Measurements from ENCODE around the gene SLC5A7. TPM values are rescaled to one million over a fixed set of nuclear protein-coding genes. Genes with fewer than 3 reads are reported as not detected.

Gene SLC5A7
- total RNA-seq (not detected in 2 replicates), polyA plus RNA-seq (not detected in 2 replicates), polyA minus RNA-seq (not detected in 2 replicates), Bru-seq, nascent RNA (not detected), BruChase-seq, experiment 1, labeled RNA remaining after a 6-hour chase (not detected), BruChase-seq, experiment 2, labeled RNA remaining after a 2-hour chase (not detected)
- polyA plus RNA-seq (2011; cell fraction: cytosol; rRNA removed) = not detected in 2 replicates
- polyA plus RNA-seq (2011; cell fraction: nucleus; rRNA removed) = not detected in 2 replicates
- polyA plus RNA-seq (2012) = not detected in 2 replicates
- not detected for polyA minus RNA-seq (2011; cell fraction: cytosol; rRNA and poly(A)+ RNA removed)
- not detected in 2 replicates for polyA minus RNA-seq (2011; cell fraction: nucleus; rRNA and poly(A)+ RNA removed)
- long read RNA-seq = 0 reads

DNA sequence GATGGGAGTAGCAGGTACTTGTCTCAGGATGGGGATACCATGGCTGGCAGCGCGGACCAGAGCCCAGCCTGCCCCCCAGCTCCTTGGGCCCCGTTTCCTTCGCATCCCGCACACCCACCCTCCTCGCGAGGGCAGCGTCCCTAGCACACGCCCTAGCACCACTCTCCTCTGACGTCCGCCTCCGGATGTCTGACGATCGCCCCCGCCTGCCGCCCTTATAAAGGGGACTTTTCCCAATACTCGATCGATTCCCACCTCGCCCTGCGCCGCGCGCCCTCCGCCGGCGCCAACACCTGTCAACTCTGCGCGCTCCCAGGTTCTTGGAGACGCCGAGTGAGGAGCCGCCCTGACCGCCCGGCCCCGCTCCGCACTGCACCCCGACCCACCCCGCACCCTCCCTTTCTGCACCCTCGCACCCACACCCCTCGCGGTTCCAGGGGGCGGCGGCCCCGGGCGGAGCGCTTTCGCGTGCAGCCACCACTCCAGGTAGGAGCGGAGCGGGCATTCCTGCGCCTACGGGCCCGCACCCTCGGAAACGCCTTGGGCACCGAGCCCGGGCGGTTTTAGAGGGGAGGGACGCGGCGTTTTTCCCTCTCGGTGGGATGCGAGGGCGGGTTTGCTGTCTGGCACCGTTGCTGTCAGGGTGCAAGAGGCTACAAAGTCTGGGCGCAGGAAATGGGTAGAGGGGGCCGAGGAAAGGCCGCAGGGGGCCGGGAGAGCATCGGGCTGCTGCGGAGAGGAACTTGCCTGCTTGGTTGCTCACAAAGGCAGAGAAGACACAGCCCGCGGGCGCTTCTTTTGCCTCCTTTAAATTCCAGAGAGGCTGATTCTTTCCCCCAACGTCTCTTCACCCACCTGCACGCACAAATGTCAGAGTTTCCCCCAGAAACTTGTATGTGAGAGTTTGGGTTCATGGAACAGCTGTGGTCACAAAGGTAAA is at the start of gene SLC5A7:
Gene SLC5A7, plus strand, starts transcription at position 247 of the 940 bp plus-strand sequence. CDS start 1,632 bp downstream, outside the sequence.
- H3K27ac ChIP-seq (ENCODE audit: insufficient read depth, low read depth, low read length) = no peak within 1 kb of the TSS
- no peaks in the 10 kb centered on the region for H4K20me1 ChIP-seq (replicated peaks; ENCODE audit: control insufficient read depth, extremely low read depth, insufficient read depth, low read length)
- H3K9me3 ChIP-seq (replicated peaks; ENCODE audit: control insufficient read depth, insufficient read depth, low read length) = no peaks in the 10 kb centered on the region
- intact Hi-C loops (cut with micrococcal nuclease) (no loop called here), dilution Hi-C loops (cut with MboI; ENCODE audit: extremely low pct_ligation_motif_present, low sequenced_read_pairs) (no loop called here)
- no peak within 1 kb of the TSS for H2AFZ ChIP-seq (ENCODE audit: low read depth, low read length)
- DNase-seq (ENCODE audit: low read depth, low spot score) = no peak
- H3K9ac ChIP-seq (replicated peaks; ENCODE audit: extremely low read depth, insufficient read depth, low read length) = no peak within 1 kb of the TSS
- no peak within 1 kb of the TSS for H3K4me3 ChIP-seq (replicated peaks in 1 of 3; ENCODE audit: insufficient read depth in 1 of 3, low read depth in 1 of 3, low read length in 3 of 3)
- no peak for FAIRE-seq
- H3K4me1 ChIP-seq (ENCODE audit: control insufficient read depth, extremely low read depth, insufficient read depth, low read length) = no peaks in the 10 kb centered on the region
- no peaks in the 10 kb centered on the region for H3K79me2 ChIP-seq (ENCODE audit: control insufficient read depth, insufficient read depth, low read length)
- TF ChIP-seq JUN (IDR thresholded peaks at IDR 0.05; ENCODE audit: borderline replicate concordance, insufficient read depth, insufficient read length, low read depth) (no peak), MYC (IDR thresholded peaks at IDR 0.05; ENCODE audit: low read depth, low read length) (no peak), MAX (IDR thresholded peaks at IDR 0.05; ENCODE audit: insufficient read depth, insufficient read length) (no peak), POLR2A (IDR thresholded peaks at IDR 0.05; ENCODE audit: low read depth, low read length) (no peak), GATA2 (IDR thresholded peaks at IDR 0.05; ENCODE audit: insufficient read depth, insufficient read length, low read depth, low read length) (no peak), POLR2AphosphoS5 (IDR thresholded peaks at IDR 0.05; ENCODE audit: insufficient read depth, low read depth, low read length) (no peak), EZH2 (IDR thresholded peaks at IDR 0.05; ENCODE audit: borderline replicate concordance, low read depth, low read length, severe bottlenecking) (no peak), FOS (IDR thresholded peaks at IDR 0.05; ENCODE audit: borderline replicate concordance, insufficient read depth, low read length) (no peak)
- TF ChIP-seq, protein P1, sequence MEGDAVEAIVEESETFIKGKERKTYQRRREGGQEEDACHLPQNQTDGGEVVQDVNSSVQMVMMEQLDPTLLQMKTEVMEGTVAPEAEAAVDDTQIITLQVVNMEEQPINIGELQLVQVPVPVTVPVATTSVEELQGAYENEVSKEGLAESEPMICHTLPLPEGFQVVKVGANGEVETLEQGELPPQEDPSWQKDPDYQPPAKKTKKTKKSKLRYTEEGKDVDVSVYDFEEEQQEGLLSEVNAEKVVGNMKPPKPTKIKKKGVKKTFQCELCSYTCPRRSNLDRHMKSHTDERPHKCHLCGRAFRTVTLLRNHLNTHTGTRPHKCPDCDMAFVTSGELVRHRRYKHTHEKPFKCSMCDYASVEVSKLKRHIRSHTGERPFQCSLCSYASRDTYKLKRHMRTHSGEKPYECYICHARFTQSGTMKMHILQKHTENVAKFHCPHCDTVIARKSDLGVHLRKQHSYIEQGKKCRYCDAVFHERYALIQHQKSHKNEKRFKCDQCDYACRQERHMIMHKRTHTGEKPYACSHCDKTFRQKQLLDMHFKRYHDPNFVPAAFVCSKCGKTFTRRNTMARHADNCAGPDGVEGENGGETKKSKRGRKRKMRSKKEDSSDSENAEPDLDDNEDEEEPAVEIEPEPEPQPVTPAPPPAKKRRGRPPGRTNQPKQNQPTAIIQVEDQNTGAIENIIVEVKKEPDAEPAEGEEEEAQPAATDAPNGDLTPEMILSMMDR (IDR thresholded peaks at IDR 0.05; ENCODE audit: extremely low read depth in 1 of 2, insufficient read depth in 1 of 2, low read depth in 1 of 2, low read length in 2 of 2) = no peak
- POLR2A ChIA-PET = no interaction called here
- no peak within 1 kb of the TSS for H3K4me2 ChIP-seq (ENCODE audit: insufficient read depth, low read length)
- H3K27me3 ChIP-seq (ENCODE audit: control insufficient read depth in 2 of 2, insufficient read depth in 2 of 2, low read length in 2 of 2) = no peaks in the 10 kb centered on the region
- CTCF ChIA-PET = no interaction called here
- no TSS peak for BruUV-seq (replicated peaks)
- H3K36me3 ChIP-seq (ENCODE audit: control insufficient read depth in 2 of 2, extremely low read depth in 1 of 2, insufficient read depth in 2 of 2, low read length in 2 of 2) = no peaks in the 10 kb centered on the region
- no peaks in the 10 kb centered on the region for H3K9me1 ChIP-seq (replicated peaks; ENCODE audit: control insufficient read depth, extremely low read depth, insufficient read depth, low read length)

Measured in endothelial cell of umbilical vein (primary cell).